Epithelial cell of esophagus (primary cell): ENCODE data around the gene AKAP7.
A peak's percentile ranks its signal among the peaks of the same experiment; 100 is the strongest.

Experiments
- DNase-seq: peaks from one replicate; pipeline ENCODE4 v3.0.0; 2010; ENCODE audit warnings: low read depth
- H3K4me3 ChIP-seq: 2 replicates; pipeline ENCODE4 v1.5.1; 2011; ENCODE audit warnings: mild to moderate bottlenecking, low read length, control low read depth
- TF ChIP-seq, protein P1 (sequence below): IDR thresholded peaks from 2 replicates; pipeline ENCODE4 v1.5.1; 2011; ENCODE audit warnings: low read depth, mild to moderate bottlenecking, low read length, control low read depth, inconsistent platforms; ENCODE audit not compliant: insufficient read depth; ENCODE audit errors: missing control alignments

The AKAP7 gene

GRCh38 chr6:131191590-131191989, 56.3 kb downstream of the AKAP7 start:
- DNase-seq = no peak
- H3K4me3 ChIP-seq = no peak overlapping the region
- TF ChIP-seq, protein P1, sequence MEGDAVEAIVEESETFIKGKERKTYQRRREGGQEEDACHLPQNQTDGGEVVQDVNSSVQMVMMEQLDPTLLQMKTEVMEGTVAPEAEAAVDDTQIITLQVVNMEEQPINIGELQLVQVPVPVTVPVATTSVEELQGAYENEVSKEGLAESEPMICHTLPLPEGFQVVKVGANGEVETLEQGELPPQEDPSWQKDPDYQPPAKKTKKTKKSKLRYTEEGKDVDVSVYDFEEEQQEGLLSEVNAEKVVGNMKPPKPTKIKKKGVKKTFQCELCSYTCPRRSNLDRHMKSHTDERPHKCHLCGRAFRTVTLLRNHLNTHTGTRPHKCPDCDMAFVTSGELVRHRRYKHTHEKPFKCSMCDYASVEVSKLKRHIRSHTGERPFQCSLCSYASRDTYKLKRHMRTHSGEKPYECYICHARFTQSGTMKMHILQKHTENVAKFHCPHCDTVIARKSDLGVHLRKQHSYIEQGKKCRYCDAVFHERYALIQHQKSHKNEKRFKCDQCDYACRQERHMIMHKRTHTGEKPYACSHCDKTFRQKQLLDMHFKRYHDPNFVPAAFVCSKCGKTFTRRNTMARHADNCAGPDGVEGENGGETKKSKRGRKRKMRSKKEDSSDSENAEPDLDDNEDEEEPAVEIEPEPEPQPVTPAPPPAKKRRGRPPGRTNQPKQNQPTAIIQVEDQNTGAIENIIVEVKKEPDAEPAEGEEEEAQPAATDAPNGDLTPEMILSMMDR = no peak

DNA sequence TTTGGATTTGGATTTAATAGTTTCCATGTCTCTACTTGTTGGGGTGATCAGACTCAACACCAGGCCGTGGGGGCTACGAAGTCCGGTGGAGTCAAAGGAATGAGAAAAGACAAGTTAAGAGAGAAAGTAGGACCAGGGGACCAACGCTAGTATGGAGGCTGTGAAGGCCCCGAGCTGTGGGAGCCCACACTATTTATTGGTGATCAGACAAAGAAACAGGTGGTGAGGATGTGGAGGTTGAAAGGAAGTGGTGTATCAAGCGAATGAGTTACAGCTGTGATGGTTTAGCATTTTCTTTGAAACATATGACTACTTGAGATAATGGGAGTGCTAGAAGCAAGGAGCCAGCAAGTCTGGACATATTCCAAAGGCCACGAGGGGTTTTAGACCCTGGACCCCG, 62.4 kb downstream of the AKAP7 start:
- TF ChIP-seq, protein P1 = no peak
- DNase-seq = no peak
- H3K4me3 ChIP-seq = no peak overlapping the region

DNA sequence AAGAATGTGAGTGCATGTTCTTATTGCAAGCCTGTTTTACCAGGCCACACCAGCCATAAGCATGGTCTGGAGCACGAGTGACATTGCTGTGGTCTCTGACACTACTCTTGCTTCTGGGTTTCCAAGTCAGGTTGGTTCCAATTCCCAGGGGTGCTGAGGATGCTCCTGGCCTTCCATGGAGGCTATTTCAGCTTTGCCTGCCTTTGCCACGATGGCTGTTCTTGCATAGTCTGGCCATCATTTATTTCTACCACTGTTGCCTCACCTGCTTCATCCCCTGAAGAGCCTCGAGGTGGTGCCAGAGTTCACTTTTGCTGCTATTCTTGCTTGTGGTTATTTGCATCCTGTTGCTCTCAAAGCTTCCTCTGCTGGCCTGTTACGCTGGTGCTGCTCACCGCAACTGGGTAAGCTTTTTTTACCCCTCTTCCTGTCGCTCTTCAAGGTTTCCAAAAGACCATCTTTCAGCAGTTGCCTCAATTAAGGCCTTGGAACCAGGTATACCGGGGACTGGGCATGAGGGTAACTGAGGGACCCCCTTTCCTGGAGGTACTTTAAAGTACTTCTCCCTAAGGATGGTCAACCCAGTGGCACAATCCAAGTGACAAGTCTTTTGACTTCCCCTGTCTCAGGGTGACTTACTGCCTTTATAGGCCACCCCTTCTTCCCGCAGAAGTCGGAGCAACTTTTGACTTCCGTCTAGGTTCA, 64.5 kb downstream of the AKAP7 start:
- DNase-seq = peak; percentile 72
- TF ChIP-seq, protein P1 = peak; percentile 88
- H3K4me3 ChIP-seq = no peak overlapping the region

DNA sequence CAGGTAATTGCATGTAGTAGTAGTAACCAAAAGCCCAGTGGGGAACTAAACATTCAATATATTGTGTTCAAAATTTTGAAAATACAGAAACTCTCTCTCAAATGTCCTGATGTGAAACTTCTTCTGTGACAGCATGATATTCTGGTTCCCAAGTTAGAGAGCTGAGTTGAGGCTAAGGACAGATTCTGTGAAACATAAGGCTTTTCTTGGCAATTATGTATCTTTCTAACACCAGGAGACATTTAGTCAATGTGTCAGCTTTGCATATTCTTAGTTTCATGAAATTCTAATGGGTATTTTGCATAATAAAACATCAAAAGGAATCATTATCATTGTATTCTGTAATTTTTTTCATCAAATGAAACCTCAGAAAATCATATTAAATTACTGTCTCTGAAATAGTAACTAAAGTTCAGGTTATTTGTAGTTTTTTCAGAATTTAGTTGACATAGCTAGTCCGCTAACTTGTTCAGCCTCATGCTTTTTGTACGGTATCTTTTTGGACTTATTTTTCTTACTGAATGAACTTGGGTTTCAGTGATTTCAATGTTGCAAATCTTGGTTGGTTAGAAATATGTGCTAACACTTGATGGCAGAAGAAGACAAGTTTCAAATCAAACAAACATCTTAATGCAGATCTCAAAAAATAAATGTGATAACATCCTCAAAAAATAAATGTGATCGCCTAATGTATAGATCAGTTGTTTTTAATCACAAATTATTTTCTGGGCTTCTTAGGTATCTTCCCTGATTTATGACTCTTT, 70.4 kb downstream of the AKAP7 start:
- no peak overlapping the region for H3K4me3 ChIP-seq
- TF ChIP-seq, protein P1 = no peak
- DNase-seq = no peak

DNA sequence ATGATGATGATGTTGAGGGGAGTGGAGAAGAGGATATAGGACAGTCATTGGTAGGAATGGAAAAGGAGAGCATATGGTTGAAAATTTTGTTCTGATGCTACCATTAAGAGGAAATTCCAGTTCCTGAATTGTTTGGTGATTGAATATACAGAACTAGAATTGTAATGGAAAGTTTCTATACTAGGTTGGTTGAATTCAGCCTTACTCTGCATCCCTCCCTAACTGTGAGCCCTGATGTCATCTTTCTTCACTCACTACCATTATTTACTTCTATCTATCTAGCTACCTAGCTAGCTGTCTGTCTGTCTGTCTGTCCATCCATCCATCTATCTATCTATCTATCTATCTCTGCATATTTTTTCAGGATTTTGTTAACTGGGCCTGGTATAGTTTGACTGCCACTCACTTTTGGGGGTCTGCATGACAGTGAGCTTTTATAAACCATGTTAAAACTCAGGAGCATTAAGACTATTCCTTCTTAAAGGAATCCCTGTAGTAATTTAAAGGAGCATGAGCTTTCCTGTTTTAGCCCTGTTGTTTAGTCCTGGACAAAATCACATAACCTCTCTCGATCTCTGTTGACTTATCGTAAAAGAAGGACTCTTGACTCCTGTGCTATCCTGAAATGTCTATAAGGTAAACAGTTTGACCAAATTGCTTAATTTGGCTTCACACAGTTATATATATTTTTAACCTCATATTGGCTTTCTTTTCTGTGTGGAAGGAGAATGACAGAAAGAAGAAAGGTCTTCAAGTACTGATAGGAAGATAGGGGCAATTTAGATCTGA, 71.4 kb downstream of the AKAP7 start:
- TF ChIP-seq, protein P1 = no peak
- no peak overlapping the region for H3K4me3 ChIP-seq
- no peak for DNase-seq

DNA sequence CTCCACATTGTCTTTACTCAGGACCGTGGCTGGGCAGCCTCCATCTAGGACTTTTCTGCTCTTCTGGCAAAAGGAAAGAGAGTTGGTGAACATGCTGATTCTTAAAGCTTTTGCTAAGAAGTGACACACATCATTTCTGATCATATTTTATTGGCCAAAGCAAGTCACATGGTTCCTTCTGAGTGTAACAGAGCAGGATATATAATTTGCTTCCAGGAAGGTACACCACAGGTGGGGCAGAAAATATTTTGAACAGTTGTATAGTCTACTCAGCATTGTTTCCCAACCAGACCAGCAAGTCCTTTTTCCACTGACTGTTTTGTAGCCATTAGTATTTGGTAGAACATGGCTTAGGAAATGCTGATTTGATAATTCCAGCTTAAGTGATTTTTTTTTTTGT, 73.5 kb downstream of the AKAP7 start:
- TF ChIP-seq, protein P1 = no peak
- no peak overlapping the region for H3K4me3 ChIP-seq
- DNase-seq = peak; percentile 32
